Chondrocyte (in vitro differentiated cells): ENCODE results near the gene SUCLG2. TPM values are rescaled to one million over a fixed set of nuclear protein-coding genes. Genes with fewer than 3 reads are reported as not detected.

Experiments used
- DNase-seq: peaks from one replicate; pipeline ENCODE4 v3.0.0; 2021; ENCODE audit warnings: mixed read lengths, low spot score
- H3K27ac Mint-ChIP-seq: one replicate; pipeline ENCODE4 v1.8.0; 2021; ENCODE audit warnings: mild to moderate bottlenecking, moderate library complexity, mixed read lengths; ENCODE audit not compliant: unreplicated experiment
- H3K27me3 Mint-ChIP-seq: 2 replicates; pipeline ENCODE4 v1.8.0; 2021; ENCODE audit warnings: low read depth, mixed read lengths
- H3K36me3 Mint-ChIP-seq: 2 replicates; pipeline ENCODE4 v1.8.0; 2021; ENCODE audit warnings: low read depth, mixed read lengths
- H3K4me1 Mint-ChIP-seq: 2 replicates; pipeline ENCODE4 v1.8.0; 2021; ENCODE audit warnings: low read depth, mild to moderate bottlenecking, mixed read lengths
- H3K4me3 Mint-ChIP-seq: one replicate; pipeline ENCODE4 v1.8.0; 2021; ENCODE audit warnings: mild to moderate bottlenecking, moderate library complexity, mixed read lengths; ENCODE audit not compliant: unreplicated experiment
- H3K9me3 Mint-ChIP-seq: 2 replicates; pipeline ENCODE4 v1.8.0; 2021; ENCODE audit warnings: low read depth, mixed read lengths
- CTCF ChIP-seq: fragments of 200-600 bp; sonication (generic); IDR thresholded peaks from 2 replicates; pipeline ENCODE4 v1.5.0; 2021; ENCODE audit warnings: antibody characterized with exemption, mild to moderate bottlenecking, moderate library complexity
- total RNA-seq: library from RNA; stranded (reverse); gene quantifications from 3 replicates; pipeline ENCODE4 v1.2.1, GENCODE V29; 2021

The SUCLG2 gene
- total RNA-seq, 1 donor from 2014 or later, result 24.3 TPM

GRCh38 chr3:67437789-67438188 is 216.6 kb downstream of the SUCLG2 start:
- Mint-ChIP-seq H3K27me3 (no peaks in the 10 kb centered on the region), H3K9me3 (peaks cover 8% of the 10 kb centered on the region), H3K4me1 (peaks cover 4% of the 10 kb centered on the region), H3K27ac (no peak overlapping the region), H3K36me3 (peaks cover 1% of the 10 kb centered on the region), H3K4me3 (no peak overlapping the region)
- no peak for TF ChIP-seq CTCF
- no peak for DNase-seq

DNA sequence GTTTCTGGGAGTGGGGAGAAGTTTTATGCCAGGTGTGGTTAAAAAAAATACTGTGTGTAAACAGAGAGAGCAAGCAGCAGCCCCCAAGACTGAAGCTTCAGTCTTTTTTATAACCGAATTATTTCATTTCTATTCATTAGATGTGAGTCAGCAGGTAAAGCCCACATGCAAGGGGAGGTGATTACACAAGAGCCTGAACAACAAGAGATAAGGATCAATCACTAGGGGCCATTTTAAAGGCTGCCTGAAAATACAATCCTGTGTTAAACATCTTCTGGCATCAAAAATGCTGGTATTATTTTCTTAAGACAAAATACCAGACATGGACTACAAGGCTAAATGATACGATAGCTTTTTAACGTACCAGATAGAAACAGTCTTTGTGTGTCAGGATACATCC is 217.3 kb downstream of the SUCLG2 start:
- Mint-ChIP-seq H3K36me3 (peaks cover 1% of the 10 kb centered on the region), H3K27me3 (no peaks in the 10 kb centered on the region), H3K9me3 (peaks cover 8% of the 10 kb centered on the region), H3K4me1 (peaks cover 4% of the 10 kb centered on the region), H3K27ac (no peak overlapping the region), H3K4me3 (no peak overlapping the region)
- TF ChIP-seq CTCF, result no peak
- DNase-seq, result no peak

GRCh38 chr3:67433109-67433508 is 221.3 kb downstream of the SUCLG2 start:
- no peak overlapping the region for H3K4me3 Mint-ChIP-seq
- no peak for TF ChIP-seq CTCF

DNA sequence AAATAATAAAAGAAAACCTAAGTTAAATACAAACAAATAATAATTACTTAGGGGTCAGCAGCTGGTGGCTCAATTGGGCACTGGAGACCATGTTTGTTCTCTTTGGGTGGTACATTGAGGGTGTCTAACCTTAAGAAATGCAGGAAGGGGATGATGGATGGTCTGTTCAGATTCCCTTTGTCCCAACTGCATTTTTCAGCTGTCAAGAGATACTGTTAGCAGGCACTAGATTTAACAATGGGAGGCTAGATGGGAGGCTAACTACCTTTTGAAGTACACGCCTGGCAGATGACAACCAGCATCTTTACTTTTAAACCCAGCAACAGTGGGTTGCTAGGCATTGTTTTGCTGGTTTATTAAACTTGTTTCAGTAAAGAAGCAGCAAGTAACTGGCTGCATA is 222.5 kb downstream of the SUCLG2 start:
- H3K4me1 Mint-ChIP-seq, result peaks cover 4% of the 10 kb centered on the region
- H3K36me3 Mint-ChIP-seq, result peaks cover 9% of the 10 kb centered on the region
- DNase-seq, result no peak
- no peak for TF ChIP-seq CTCF
- H3K27me3 Mint-ChIP-seq, result no peaks in the 10 kb centered on the region
- no peak overlapping the region for H3K4me3 Mint-ChIP-seq
- no peak overlapping the region for H3K27ac Mint-ChIP-seq
- H3K9me3 Mint-ChIP-seq, result peaks cover 18% of the 10 kb centered on the region

More at GRCh38 chr3:67433109-67433508, 221.3 kb downstream of the SUCLG2 start:
- peaks cover 18% of the 10 kb centered on the region for H3K9me3 Mint-ChIP-seq
- H3K4me1 Mint-ChIP-seq, result peaks cover 4% of the 10 kb centered on the region
- no peak overlapping the region for H3K27ac Mint-ChIP-seq
- DNase-seq, result no peak
- no peaks in the 10 kb centered on the region for H3K27me3 Mint-ChIP-seq
- peaks cover 9% of the 10 kb centered on the region for H3K36me3 Mint-ChIP-seq

GRCh38 chr3:67423722-67424121 is 230.7 kb downstream of the SUCLG2 start:
- Mint-ChIP-seq H3K9me3 (peaks cover 14% of the 10 kb centered on the region), H3K4me3 (no peak overlapping the region), H3K27ac (no peak overlapping the region), H3K27me3 (no peaks in the 10 kb centered on the region), H3K4me1 (peaks cover 3% of the 10 kb centered on the region), H3K36me3 (peaks cover 3% of the 10 kb centered on the region)
- no peak for DNase-seq
- TF ChIP-seq CTCF, result no peak
